Spleen (tissue), 7 donors: ENCODE measurements around the gene PEX5L.

Source experiments
- CTCF ChIP-seq, 11 experiments: fragments of 200-600 bp in 7 of 11; fragments of 450-650 bp in 4 of 11; sonication (generic) in 4 of 11; IDR thresholded peaks in 8 of 11; conservative IDR thresholded peaks in 3 of 11; 1 replicate in 7 of 11; 2 replicates in 4 of 11; pipeline versions ENCODE4 v1.4.0 to v1.8.0; 2016 to 2021; ENCODE audit warnings: antibody characterized with exemption in 11 of 11, inconsistent platforms in 4 of 11, mild to moderate bottlenecking in 1 of 11
- POLR2A ChIP-seq, 3 donors: fragments of 450-650 bp; IDR thresholded peaks; one replicate each; pipeline ENCODE4 v1.5.1; 2017; ENCODE audit warnings: antibody characterized with exemption in 3 of 3, mild to moderate bottlenecking in 1 of 3
- POLR2AphosphoS5 ChIP-seq, 3 donors: sonication (generic); formaldehyde crosslinking; IDR thresholded peaks; one replicate each; pipeline ENCODE4 v1.5.1; 2017; ENCODE audit warnings: antibody characterized with exemption in 3 of 3
- donor health status: DM: no; HTN: no; CAD: no; lungs with moderate emphysema.
- donor health status: DM: no; HTN: no; CAD: no.
- donor health status: DM: no; HTN: no; CAD: no.

GRCh38 chr3:179791793-179792192 is 244.9 kb downstream of the PEX5L start:
- no peak for TF ChIP-seq POLR2A (IDR thresholded peaks at IDR 0.05)
- no peak for TF ChIP-seq CTCF (IDR thresholded peaks at IDR 0.05 in 8 of 11, conservative IDR thresholded peaks at IDR 0.05 in 3 of 11)
- no peak for TF ChIP-seq POLR2AphosphoS5 (IDR thresholded peaks at IDR 0.05)
